HepG2 (cell line): ENCODE results near the gene SLX4. TPM values are rescaled to one million over a fixed set of nuclear protein-coding genes. Genes with fewer than 3 reads are reported as not detected.

Experiments
- ATAC-seq: fragments of 200-7000 bp; cut with Tn5 transposase; 3 replicates; pipeline ENCODE4 v1.9.1; 2020; ENCODE audit warnings: mild to moderate bottlenecking, moderate library complexity
- BruUV-seq: library from RNA; stranded (reverse); fragments of 400-500 nt; replicated peaks from 2 replicates; lab custom pipeline; 2021; lab: Mats Ljungman, UMichigan
- CTCF ChIA-PET: fragments of 300-600 bp; formaldehyde crosslinking; extraction: SDS; loops from one replicate; lab custom pipeline; 2021; ENCODE audit warnings: low total read pairs, inconsistent platforms, low intra/inter-chr PET ratio; lab: Yijun Ruan, JAX
- POLR2A ChIA-PET: fragments of 350-600 bp; sonication (Branson Sonifier 250); formaldehyde crosslinking; loops from one replicate; lab custom pipeline; 2020; ENCODE audit warnings: antibody characterized with exemption, inconsistent platforms; lab: Yijun Ruan, JAX
- DNase-seq: peaks from one replicate; pipeline ENCODE4 v3.0.0-alpha.2; 2015; ENCODE audit warnings: low spot score
- FAIRE-seq: peaks from 3 replicates; lab custom pipeline; 2011; peaks lifted over from hg19 to GRCh38; lab: Jason Lieb, UNC
- H2AFZ ChIP-seq: one replicate; pipeline ENCODE4 v1.6.1; 2011; ENCODE audit warnings: low read length, inconsistent platforms
- H3K27ac ChIP-seq: fragments of 300-600 bp; 3 replicates; pipeline ENCODE4 v1.8.0; 2011; ENCODE audit warnings: mixed run types, mild to moderate bottlenecking, mixed read lengths, low read length, inconsistent platforms; ENCODE audit not compliant: insufficient read depth; ENCODE audit errors: extremely low read length
- H3K27me3 ChIP-seq, 2 experiments: fragments of 200-600 bp in 1 of 2; 2 replicates in 1 of 2; 3 replicates in 1 of 2; pipeline versions ENCODE4 v1.6.0 to v1.8.0; 2011; ENCODE audit warnings: low read length in 2 of 2, mild to moderate bottlenecking in 2 of 2, moderate library complexity in 2 of 2, inconsistent platforms in 1 of 2; ENCODE audit not compliant: insufficient read depth in 2 of 2, control insufficient read depth in 1 of 2
- H3K36me3 ChIP-seq, 2 experiments: fragments of 200-600 bp in 1 of 2; replicated peaks in 1 of 2; 2 replicates in 1 of 2; 3 replicates in 1 of 2; pipeline versions ENCODE4 v1.5.1 to v1.8.0; 2011; ENCODE audit warnings: low read length in 2 of 2, inconsistent platforms in 1 of 2; ENCODE audit not compliant: insufficient read depth in 2 of 2, control insufficient read depth in 1 of 2
- H3K4me1 ChIP-seq: 2 replicates; pipeline ENCODE4 v1.5.1; 2012; ENCODE audit warnings: low read length, inconsistent platforms; ENCODE audit not compliant: insufficient read depth
- H3K4me2 ChIP-seq: 2 replicates; pipeline ENCODE4 v1.6.0; 2011; ENCODE audit warnings: low read depth, low read length, inconsistent platforms
- H3K4me3 ChIP-seq, 3 experiments: fragments of 200-600 bp in 1 of 3; sonication (generic), shearing (Covaris generic) in 1 of 3; replicated peaks in 1 of 3; 2 replicates each; pipeline ENCODE4 v1.5.1; 2011 to 2016; ENCODE audit warnings: low read length in 3 of 3, inconsistent platforms in 2 of 3, low read depth in 2 of 3, mild to moderate bottlenecking in 2 of 3, control low read depth in 1 of 3, mixed read lengths in 1 of 3; ENCODE audit not compliant: insufficient read depth in 1 of 3
- H3K79me2 ChIP-seq: one replicate; pipeline ENCODE4 v1.6.1; 2011; ENCODE audit warnings: low read length, inconsistent platforms; ENCODE audit not compliant: insufficient read depth
- H3K9ac ChIP-seq: 2 replicates; pipeline ENCODE4 v1.6.0; 2011; ENCODE audit warnings: mild to moderate bottlenecking, low read depth, low read length, inconsistent platforms; ENCODE audit not compliant: insufficient read depth
- H3K9me3 ChIP-seq: 2 replicates; pipeline ENCODE4 v1.5.1; 2012; ENCODE audit warnings: mild to moderate bottlenecking, low read length
- H4K20me1 ChIP-seq: 2 replicates; pipeline ENCODE4 v1.6.0; 2011; ENCODE audit warnings: inconsistent platforms, mild to moderate bottlenecking, low read length, moderate library complexity; ENCODE audit not compliant: insufficient read depth
- ADNP ChIP-seq: sonication (generic); formaldehyde crosslinking; IDR thresholded peaks from 2 replicates; pipeline ENCODE4 v1.4.0; 2020; ENCODE audit warnings: missing genetic modification reagents
- CHD4 ChIP-seq: fragments of 200-600 bp; sonication (generic); IDR thresholded peaks from 2 replicates; pipeline ENCODE4 v1.7.0; 2017; ENCODE audit warnings: mild to moderate bottlenecking, low read length, borderline replicate concordance
- GABPB1 ChIP-seq: IDR thresholded peaks from 2 replicates; pipeline ENCODE4 v1.6.1; 2016; ENCODE audit warnings: mild to moderate bottlenecking, missing genetic modification reagents, moderate library complexity, missing compliant biosample characterization
- HNRNPL ChIP-seq: fragments of 200-400 bp; formaldehyde crosslinking; IDR thresholded peaks from 2 replicates; pipeline ENCODE4 v1.6.1; 2017; ENCODE audit warnings: mild to moderate bottlenecking, low read depth, low read length
- MEIS1 ChIP-seq: sonication (generic); formaldehyde crosslinking; IDR thresholded peaks from 2 replicates; pipeline ENCODE4 v1.9.0; 2021; ENCODE audit warnings: mild to moderate bottlenecking, missing genetic modification reagents, moderate library complexity, borderline replicate concordance
- MYC ChIP-seq: sonication (generic); formaldehyde crosslinking; IDR thresholded peaks from 2 replicates; pipeline ENCODE4 v1.9.0; 2021; ENCODE audit warnings: missing genetic modification reagents, borderline replicate concordance
- NRL ChIP-seq: sonication (generic); formaldehyde crosslinking; IDR thresholded peaks from 2 replicates; pipeline ENCODE4 v1.5.0; 2020; ENCODE audit warnings: missing genetic modification reagents, mild to moderate bottlenecking, moderate library complexity, borderline replicate concordance
- POLR2AphosphoS2 ChIP-seq: IDR thresholded peaks from 2 replicates; pipeline ENCODE4 v1.6.1; 2011; ENCODE audit warnings: low read depth, low read length, improper control_type of control experiment
- SALL1 ChIP-seq: sonication (generic); formaldehyde crosslinking; IDR thresholded peaks from 2 replicates; pipeline ENCODE4 v1.8.0; 2022; ENCODE audit warnings: mild to moderate bottlenecking, missing genetic modification reagents
- SAP130 ChIP-seq: IDR thresholded peaks from 2 replicates; pipeline ENCODE4 v1.6.1; 2016; ENCODE audit warnings: low read depth
- SPEN ChIP-seq: sonication (generic); formaldehyde crosslinking; IDR thresholded peaks from 2 replicates; pipeline ENCODE4 v1.5.1; 2020; ENCODE audit warnings: low read depth, mild to moderate bottlenecking, missing genetic modification reagents
- TEAD3 ChIP-seq: optimal IDR thresholded peaks from 2 replicates; pipeline ENCODE3; 2016; ENCODE audit warnings: borderline replicate concordance
- ZBTB3 ChIP-seq: sonication (generic); formaldehyde crosslinking; IDR thresholded peaks from 2 replicates; pipeline ENCODE4 v1.4.0; 2020; ENCODE audit warnings: low read depth, mild to moderate bottlenecking, moderate library complexity, missing genetic modification reagents, borderline replicate concordance
- ZBTB4 ChIP-seq: sonication (generic); formaldehyde crosslinking; IDR thresholded peaks from 2 replicates; pipeline ENCODE4 v1.4.0; 2020; ENCODE audit warnings: missing genetic modification reagents, mild to moderate bottlenecking, borderline replicate concordance
- ZFX ChIP-seq: sonication (generic); formaldehyde crosslinking; IDR thresholded peaks from 2 replicates; pipeline ENCODE4 v1.4.0; 2020; ENCODE audit warnings: mild to moderate bottlenecking, low read depth, missing genetic modification reagents, moderate library complexity
- ZNF224 ChIP-seq: sonication (generic); formaldehyde crosslinking; IDR thresholded peaks from 2 replicates; pipeline ENCODE4 v1.5.0; 2020; ENCODE audit warnings: mild to moderate bottlenecking, missing genetic modification reagents
- ZNF317 ChIP-seq: sonication (generic); formaldehyde crosslinking; IDR thresholded peaks from 2 replicates; pipeline ENCODE4 v1.5.0; 2020; ENCODE audit warnings: mild to moderate bottlenecking, missing genetic modification reagents
- ZNF354B ChIP-seq: sonication (generic); formaldehyde crosslinking; IDR thresholded peaks from 2 replicates; pipeline ENCODE4 v1.8.0; 2022; ENCODE audit warnings: mild to moderate bottlenecking, missing genetic modification reagents
- ZNF670 ChIP-seq: sonication (generic); formaldehyde crosslinking; IDR thresholded peaks from 2 replicates; pipeline ENCODE4 v1.8.0; 2022; ENCODE audit warnings: mild to moderate bottlenecking, missing genetic modification reagents, borderline replicate concordance
- WGBS: methylation state at CpG from one replicate; pipeline ENCODE4 v1.1.6; 2017; ENCODE audit warnings: low lambda C conversion rate; 5-methylcytosine and 5-hydroxymethylcytosine counted together
- in situ Hi-C: cut with HindIII; loops from 2 replicates; pipeline ENCODE4 v1.10.0; 2017; ENCODE audit warnings: low pct_unique_long_range_greater_than_20kb; ENCODE audit not compliant: extremely low pct_ligation_motif_present
- intact Hi-C: fragments of 100-400 bp; cut with micrococcal nuclease; formaldehyde crosslinking; loops from one replicate; pipeline ENCODE4 v1.10.0; 2022; ENCODE audit not compliant: unreplicated experiment
- polyA plus RNA-seq, 8 experiments: library from polyadenylated mRNA; depleted of rRNA in 3 of 8; stranded (reverse) in 7 of 8; unstranded in 1 of 8; fragments of >200 nt; fragmentation: Illumina TruSeq in 4 of 8; extraction: Trizol in 4 of 8; gene quantifications; 2 replicates each; pipeline versions ENCODE4 v1.2.1 to v1.2.3, GENCODE V29; 2011 to 2016; ENCODE audit warnings: low read depth in 4 of 8, missing spikeins in 1 of 8, mixed read lengths in 1 of 8; ENCODE audit not compliant: insufficient read depth in 1 of 8
- total RNA-seq, 5 experiments: library from RNA; depleted of rRNA; stranded (reverse); fragments of >200 nt; fragmentation: Illumina TruSeq; extraction: Trizol; gene quantifications; 2 replicates each; pipeline ENCODE4 v1.2.3, GENCODE V29; 2016; ENCODE audit warnings: low read depth in 1 of 5

SLX4 gene
- total and polyA plus RNA-seq, 2 of the 13 experiments (the other 11 are each of a cell fraction or from before 2014, with no cell fraction given), result 1.1 to 3.6 TPM

- TF ChIP-seq ZNF224 (CRISPR knock-in tag) (no peak), CHD4 (no peak), ADNP (CRISPR knock-in tag) (no peak), MYC (CRISPR knock-in tag) (no peak), SAP130 (CRISPR knock-in tag) (peak; percentile 86), NRL (CRISPR knock-in tag) (no peak)
These were observed 35.0 kb upstream of the SLX4 start (continued) for GRCh38 chr16:3646348-3646920.

GRCh38 chr16:3645504-3646347, 34.3 kb upstream of the SLX4 start:
- peak overlapping the region; percentile 52 for H3K9ac ChIP-seq
- BruUV-seq, result no TSS peak
- in situ Hi-C loops, result no loop called here
- peaks cover 2% of the 10 kb centered on the region in 2 experiments; a peak in 2 of 5 replicates for H3K36me3 ChIP-seq
- CTCF ChIA-PET, result no interaction called here
- FAIRE-seq (no peak), ATAC-seq (peak; percentile 67), DNase-seq (no peak)
- H3K79me2 ChIP-seq, result no peaks in the 10 kb centered on the region
- no peaks in the 10 kb centered on the region for H3K27me3 ChIP-seq
- intact Hi-C loops, result no loop called here
- peak overlapping the region; percentile 62 for H3K27ac ChIP-seq
- peak overlapping the region; percentile 67 for H3K4me2 ChIP-seq
- POLR2A ChIA-PET, result interaction anchor here (0.8 to 1.9 kb wide), 4 partner anchors 8 to 469 kb away, joined by 3 to 9 read pairs (median 4); partner anchors contain the start of gene SLX4
- 51% methylated on average over 12 of the region's 19 CpGs for WGBS
- no peaks in the 10 kb centered on the region for H4K20me1 ChIP-seq
- no peak overlapping the region for H2AFZ ChIP-seq
- no peaks in the 10 kb centered on the region for H3K9me3 ChIP-seq
- H3K4me3 ChIP-seq, result peak overlapping the region in 1 of 3 experiments; percentile 56; a peak in 2 of 6 replicates
- peaks cover 34% of the 10 kb centered on the region for H3K4me1 ChIP-seq
- TF ChIP-seq ZNF354B (CRISPR knock-in tag) (no peak), ZNF670 (CRISPR knock-in tag) (no peak), ZFX (CRISPR knock-in tag) (peak; percentile 42; the same call in 1 of the 2 replicates), SPEN (0 out of 2 replicates have a peak, but pooled peaks have one; percentile 26), HNRNPL (peak; percentile 74), POLR2AphosphoS2 (no peak), GABPB1 (peak; percentile 12; the same call in 1 of the 2 replicates), ZNF317 (CRISPR knock-in tag) (0 out of 2 replicates have a peak, but pooled peaks have one; percentile 45), MEIS1 (CRISPR knock-in tag) (0 out of 2 replicates have a peak, but pooled peaks have one; percentile 16), ZBTB4 (CRISPR knock-in tag) (peak; percentile 72; the same call in 1 of the 2 replicates), ZBTB3 (CRISPR knock-in tag) (no peak), TEAD3 (CRISPR knock-in tag) (peak; percentile 12), SALL1 (CRISPR knock-in tag) (peak; percentile 8; the same call in 1 of the 2 replicates)
